Memory B cell (primary cell): ENCODE data around the gene ETNK2.
"Not testable (repeated sequence)": the region's sequence is repeated elsewhere in the genome, so short reads cannot be mapped to it uniquely, and the experiment has no call there.

Experiments used
- ATAC-seq: fragments of 150-1000 bp; cut with Tn5 transposase; 2 replicates; pipeline ENCODE4 v1.10.0; 2021; ENCODE audit warnings: low read depth, mild to moderate bottlenecking, moderate library complexity
- DNase-seq, 2 donors: peaks; one replicate each; pipeline ENCODE4 v3.0.0; 2022; ENCODE audit warnings: low spot score in 2 of 2
- H3K27ac Mint-ChIP-seq: one replicate; pipeline ENCODE4 v1.8.0; 2022; ENCODE audit warnings: mild to moderate bottlenecking, moderate library complexity, mixed read lengths
- H3K27me3 Mint-ChIP-seq: one replicate; pipeline ENCODE4 v1.8.0; 2022; ENCODE audit warnings: mixed read lengths
- H3K36me3 Mint-ChIP-seq: one replicate; pipeline ENCODE4 v1.8.0; 2022; ENCODE audit warnings: mild to moderate bottlenecking, mixed read lengths
- H3K4me1 Mint-ChIP-seq: one replicate; pipeline ENCODE4 v1.8.0; 2022; ENCODE audit warnings: mixed read lengths
- H3K4me3 Mint-ChIP-seq: one replicate; pipeline ENCODE4 v1.8.0; 2022; ENCODE audit warnings: mild to moderate bottlenecking, moderate library complexity, mixed read lengths
- H3K9me3 Mint-ChIP-seq: one replicate; pipeline ENCODE4 v1.8.0; 2022; ENCODE audit warnings: mixed read lengths

Gene ETNK2

DNA sequence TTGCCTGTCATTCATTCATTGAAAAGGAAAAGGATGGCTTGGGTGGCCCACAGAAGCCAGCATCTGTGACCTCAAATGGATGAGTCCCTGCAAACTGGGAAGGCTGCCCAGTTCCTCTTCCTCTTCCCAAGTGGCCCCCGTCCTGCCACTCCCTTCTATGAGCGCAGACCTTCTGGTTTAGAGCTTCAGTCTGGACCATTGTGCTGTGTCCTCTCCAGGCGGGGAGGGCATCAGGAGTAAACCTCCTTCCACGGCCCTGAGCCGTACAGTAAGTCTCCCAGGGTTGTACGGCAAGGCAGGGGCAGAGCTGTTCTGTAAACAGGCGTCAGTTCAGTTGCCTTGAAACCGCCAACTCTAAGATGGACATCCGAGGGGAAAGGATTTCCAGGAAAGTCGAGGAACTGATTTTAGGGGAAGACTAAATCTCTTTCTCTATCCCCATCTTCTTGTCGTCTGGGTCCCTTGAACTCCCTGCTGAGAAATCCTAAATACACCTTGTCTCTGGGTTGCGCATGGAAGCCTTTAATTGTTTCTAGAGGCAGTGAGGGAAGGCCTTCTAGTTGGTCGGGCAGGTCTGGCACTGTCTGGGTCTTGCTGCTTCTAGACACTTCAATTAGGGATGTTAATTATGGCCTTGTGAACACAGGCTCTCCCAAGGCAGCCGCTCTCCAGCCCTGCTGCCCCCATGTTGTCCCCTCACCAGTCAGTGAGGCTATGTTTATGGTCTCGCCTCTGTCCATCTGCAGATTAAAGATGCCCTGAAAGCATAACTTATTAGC is 56.8 kb downstream of the ETNK2 start:
- ATAC-seq: no peak
- Mint-ChIP-seq H3K27me3 (peaks cover 2% of the 10 kb centered on the region), H3K4me1 (no peaks in the 10 kb centered on the region), H3K36me3 (no peaks in the 10 kb centered on the region), H3K27ac (no peak overlapping the region), H3K4me3 (no peak overlapping the region), H3K9me3 (no peaks in the 10 kb centered on the region)
- no peak for DNase-seq

DNA sequence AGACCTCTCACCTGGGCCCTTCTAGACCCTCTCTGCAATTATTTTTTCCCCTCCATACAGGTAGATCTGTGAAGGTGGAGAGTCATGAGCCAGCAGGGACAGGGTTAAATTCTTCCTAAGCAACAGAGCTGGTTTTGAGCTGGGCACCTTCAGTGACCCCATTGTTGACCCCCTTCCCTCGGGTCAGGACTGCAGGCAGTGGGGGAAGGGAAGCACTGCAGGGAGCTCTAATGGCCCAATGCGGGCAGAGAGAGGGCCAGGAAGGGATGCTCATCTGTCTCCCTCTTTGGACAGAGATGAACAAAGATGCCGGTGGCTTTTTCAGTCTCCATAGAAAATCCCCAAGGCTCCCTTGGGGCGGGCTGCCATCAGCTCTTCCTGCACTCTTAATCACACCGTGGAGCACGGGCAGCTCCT is 57.5 kb downstream of the ETNK2 start:
- no peak overlapping the region for H3K4me3 Mint-ChIP-seq
- H3K9me3 Mint-ChIP-seq: no peaks in the 10 kb centered on the region
- ATAC-seq (no peak), DNase-seq (no peak)
- H3K36me3 Mint-ChIP-seq: no peaks in the 10 kb centered on the region
- H3K27ac Mint-ChIP-seq: no peak overlapping the region
- H3K27me3 Mint-ChIP-seq: peaks cover 2% of the 10 kb centered on the region
- no peaks in the 10 kb centered on the region for H3K4me1 Mint-ChIP-seq

DNA sequence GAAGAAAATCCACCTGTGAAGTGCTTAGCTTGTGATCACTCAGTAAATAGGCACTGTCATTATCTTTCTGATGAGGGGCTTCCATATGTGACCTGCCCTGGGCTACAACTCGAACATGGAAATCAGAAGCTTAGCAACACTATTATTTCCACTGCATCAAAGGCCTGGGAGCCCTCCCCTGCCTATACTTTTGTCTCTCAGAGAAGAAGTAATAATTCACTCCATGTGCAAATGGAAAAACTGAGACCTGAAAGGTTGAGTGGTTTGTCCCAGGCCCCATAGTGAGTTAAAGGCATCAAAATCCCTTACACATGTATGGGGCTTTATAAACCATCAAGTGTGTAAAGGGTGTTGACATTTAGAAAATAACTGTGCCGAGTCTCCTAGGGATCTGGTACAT is 58.1 kb downstream of the ETNK2 start:
- Mint-ChIP-seq H3K36me3 (no peaks in the 10 kb centered on the region), H3K27me3 (peaks cover 2% of the 10 kb centered on the region), H3K9me3 (no peaks in the 10 kb centered on the region), H3K4me1 (no peaks in the 10 kb centered on the region), H3K27ac (no peak overlapping the region), H3K4me3 (no peak overlapping the region)
- no peak for ATAC-seq
- DNase-seq: no peak

DNA sequence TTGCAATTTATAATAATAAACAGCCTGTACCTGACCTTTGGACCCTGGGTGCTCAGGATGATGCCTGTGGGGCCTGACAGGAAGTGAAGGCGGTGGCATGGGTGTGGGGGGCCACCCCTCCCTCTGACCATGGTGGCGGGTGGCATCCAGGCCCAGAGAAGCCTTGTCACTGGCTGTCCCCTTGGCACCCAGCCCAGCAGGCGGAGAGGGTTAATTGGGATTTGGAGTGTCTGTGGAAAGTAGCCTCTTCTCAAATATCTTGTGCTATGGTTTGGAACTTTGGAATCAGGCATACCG is 58.5 kb downstream of the ETNK2 start:
- Mint-ChIP-seq H3K27me3 (peaks cover 2% of the 10 kb centered on the region), H3K27ac (no peak overlapping the region), H3K9me3 (no peaks in the 10 kb centered on the region)

DNA sequence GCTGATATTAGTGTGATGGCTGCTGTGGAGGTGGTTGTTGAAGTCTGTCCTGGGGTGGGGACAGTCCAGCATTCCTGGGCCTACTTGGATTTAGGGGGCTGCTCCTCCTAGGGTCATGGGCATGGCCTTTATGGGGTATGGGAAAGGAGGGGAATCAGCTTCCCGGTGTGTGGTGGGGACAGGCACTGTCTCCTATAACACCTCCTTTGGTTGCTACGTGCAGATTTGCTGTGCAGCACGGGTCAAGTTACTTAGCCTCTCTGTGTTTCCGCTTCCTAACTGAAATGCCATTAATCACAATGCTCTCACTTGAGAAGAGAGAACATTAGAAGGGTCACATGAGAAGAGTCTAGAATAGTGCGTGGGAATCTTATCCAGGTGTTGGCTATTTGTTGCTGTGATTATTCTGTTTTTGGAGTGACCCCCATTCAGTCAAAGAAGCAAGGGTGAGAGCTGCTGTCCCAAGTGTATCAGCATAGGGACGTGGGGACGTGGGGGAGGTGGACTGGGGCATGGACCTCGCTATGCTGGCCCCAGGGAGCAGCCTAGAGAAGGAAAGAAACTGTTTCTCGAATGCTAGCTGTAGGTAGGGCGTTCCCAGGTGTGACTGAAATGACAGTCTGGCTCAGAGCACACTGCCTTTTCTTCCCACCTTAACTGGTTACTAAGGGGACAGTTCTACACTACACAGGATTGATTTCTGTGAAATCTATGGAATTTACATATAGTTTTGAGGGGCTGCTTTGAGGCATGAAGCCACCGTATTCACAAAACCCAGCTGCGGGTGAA is 59.0 kb downstream of the ETNK2 start:
- no peaks in the 10 kb centered on the region for H3K4me1 Mint-ChIP-seq

More for the DNA sequence above, 58.5 kb downstream of the ETNK2 start:
- no peak overlapping the region for H3K4me3 Mint-ChIP-seq
- H3K4me1 Mint-ChIP-seq: no peaks in the 10 kb centered on the region
- no peak for DNase-seq
- H3K36me3 Mint-ChIP-seq: no peaks in the 10 kb centered on the region
- no peak for ATAC-seq

DNA sequence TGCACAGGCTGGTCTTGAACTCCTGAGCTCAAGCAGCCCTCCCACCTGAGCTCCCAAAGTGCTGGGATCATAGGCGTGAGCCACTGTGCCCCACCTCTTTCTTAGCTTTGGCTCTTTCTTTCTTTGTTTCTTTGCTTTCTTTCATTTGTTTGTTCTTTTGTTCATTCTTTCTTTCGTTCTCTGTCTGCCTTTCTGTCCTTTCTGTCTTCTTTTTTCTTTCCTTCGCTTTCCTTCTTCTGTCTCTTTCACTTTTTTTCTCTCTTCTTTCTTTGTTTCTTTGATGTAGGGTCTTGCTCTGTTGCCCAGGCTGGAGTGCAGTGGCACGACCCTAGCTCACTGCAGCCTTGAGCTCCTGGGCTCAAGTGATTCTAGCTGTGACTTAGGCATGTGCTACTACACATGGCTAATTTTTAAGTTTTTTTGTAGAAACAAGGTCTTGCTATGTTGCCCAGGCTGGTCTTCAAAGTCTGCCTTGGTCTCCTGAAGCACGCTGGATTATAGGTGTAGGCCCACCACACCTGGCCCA is 60.0 kb downstream of the ETNK2 start:
- Mint-ChIP-seq H3K27me3 (peaks cover 2% of the 10 kb centered on the region), H3K4me1 (no peaks in the 10 kb centered on the region), H3K36me3 (no peaks in the 10 kb centered on the region), H3K4me3 (no peak overlapping the region), H3K9me3 (no peaks in the 10 kb centered on the region), H3K27ac (no peak overlapping the region)
- no peak for DNase-seq
- ATAC-seq: no peak

More for the DNA sequence above, 59.0 kb downstream of the ETNK2 start:
- H3K36me3 Mint-ChIP-seq: no peaks in the 10 kb centered on the region
- H3K27me3 Mint-ChIP-seq: peaks cover 2% of the 10 kb centered on the region
- H3K4me3 Mint-ChIP-seq: no peak overlapping the region
- H3K27ac Mint-ChIP-seq: no peak overlapping the region
- no peaks in the 10 kb centered on the region for H3K9me3 Mint-ChIP-seq
- DNase-seq: no peak
- ATAC-seq: no peak

DNA sequence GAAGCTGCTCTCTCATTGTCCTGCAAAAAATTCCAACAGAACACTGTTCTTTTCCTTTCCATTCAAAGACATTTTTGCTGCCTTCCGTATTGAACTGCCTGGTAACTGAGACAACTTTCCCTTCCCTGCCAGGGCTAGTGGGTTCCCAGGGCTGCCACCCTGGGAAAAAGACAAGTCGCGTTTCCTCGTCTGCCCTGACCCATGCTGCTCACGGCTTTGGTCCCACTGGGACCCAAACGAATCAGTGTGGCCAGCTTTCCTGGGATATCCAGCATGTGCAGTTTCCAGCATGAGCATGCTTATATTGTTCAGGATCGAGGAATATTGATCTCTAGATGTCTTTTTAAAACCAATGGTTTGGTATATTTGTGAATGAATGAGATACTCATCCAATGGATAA is 60.8 kb downstream of the ETNK2 start:
- Mint-ChIP-seq H3K9me3 (no peaks in the 10 kb centered on the region), H3K4me3 (no peak overlapping the region), H3K27ac (no peak overlapping the region), H3K27me3 (peaks cover 2% of the 10 kb centered on the region), H3K4me1 (no peaks in the 10 kb centered on the region), H3K36me3 (no peaks in the 10 kb centered on the region)
- no peak for ATAC-seq
- DNase-seq: no peak

DNA sequence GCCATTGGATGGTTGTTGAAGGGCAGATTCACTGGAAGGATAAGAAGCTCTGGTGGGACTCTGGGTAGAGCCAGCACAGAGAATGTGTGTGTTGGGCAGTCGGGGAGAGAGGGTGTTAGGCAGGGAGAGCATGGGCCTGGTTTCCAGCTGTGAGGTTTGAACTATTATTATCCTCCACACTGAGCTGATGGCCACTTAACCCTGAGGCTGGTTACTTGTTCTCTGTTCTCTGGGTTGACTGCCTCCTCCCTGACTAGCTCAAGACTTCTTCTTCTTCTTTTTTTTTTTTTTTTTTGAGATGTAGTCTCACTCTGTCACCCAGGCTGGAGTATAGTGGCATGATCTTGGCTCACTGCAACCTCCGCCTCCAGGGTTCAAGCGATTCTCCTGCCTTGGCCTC is 61.7 kb downstream of the ETNK2 start:
- H3K36me3 Mint-ChIP-seq, H3K9me3 Mint-ChIP-seq, DNase-seq, H3K27ac Mint-ChIP-seq, H3K27me3 Mint-ChIP-seq, ATAC-seq, H3K4me3 Mint-ChIP-seq, H3K4me1 Mint-ChIP-seq: not testable (repeated sequence)

DNA sequence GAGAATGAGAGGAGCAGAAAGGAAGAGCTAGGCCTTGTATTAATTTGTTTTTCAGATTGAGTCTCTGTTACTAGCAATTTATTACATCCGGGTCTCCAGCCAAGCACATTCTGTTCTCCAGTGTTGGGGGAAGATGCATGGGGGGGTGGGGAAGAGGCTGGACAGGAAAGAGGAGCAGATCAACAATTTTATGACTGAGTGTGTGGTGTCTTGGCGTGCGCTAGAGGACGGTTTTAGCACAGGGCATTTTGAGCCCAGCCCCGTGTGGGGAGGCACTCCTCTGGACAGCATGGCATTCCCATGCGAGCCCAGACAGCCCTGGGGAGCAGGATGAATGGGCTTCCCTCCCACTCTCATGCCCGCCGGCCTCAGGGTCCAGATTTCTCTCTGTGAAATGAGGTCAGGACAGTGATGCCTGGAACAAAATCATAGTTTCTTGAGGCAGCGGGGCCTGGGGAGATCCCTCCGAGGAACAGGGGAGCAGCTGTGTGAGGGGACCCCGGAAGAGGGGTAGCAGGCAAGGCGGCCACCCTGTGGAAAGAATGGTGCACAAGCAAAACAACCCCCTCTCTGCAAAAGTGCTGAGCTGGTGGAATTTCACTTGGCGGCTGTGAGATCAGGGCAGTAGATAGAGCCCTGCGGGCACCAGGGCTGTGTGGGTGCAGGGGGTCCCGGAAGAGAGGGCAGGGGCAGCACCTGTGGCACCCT is 62.6 kb downstream of the ETNK2 start:
- no peak overlapping the region for H3K4me3 Mint-ChIP-seq
- no peak overlapping the region for H3K27ac Mint-ChIP-seq
- H3K27me3 Mint-ChIP-seq: peaks cover 2% of the 10 kb centered on the region
- no peak for DNase-seq
- H3K36me3 Mint-ChIP-seq: no peaks in the 10 kb centered on the region
- H3K9me3 Mint-ChIP-seq: no peaks in the 10 kb centered on the region
- ATAC-seq: no peak
- no peaks in the 10 kb centered on the region for H3K4me1 Mint-ChIP-seq

DNA sequence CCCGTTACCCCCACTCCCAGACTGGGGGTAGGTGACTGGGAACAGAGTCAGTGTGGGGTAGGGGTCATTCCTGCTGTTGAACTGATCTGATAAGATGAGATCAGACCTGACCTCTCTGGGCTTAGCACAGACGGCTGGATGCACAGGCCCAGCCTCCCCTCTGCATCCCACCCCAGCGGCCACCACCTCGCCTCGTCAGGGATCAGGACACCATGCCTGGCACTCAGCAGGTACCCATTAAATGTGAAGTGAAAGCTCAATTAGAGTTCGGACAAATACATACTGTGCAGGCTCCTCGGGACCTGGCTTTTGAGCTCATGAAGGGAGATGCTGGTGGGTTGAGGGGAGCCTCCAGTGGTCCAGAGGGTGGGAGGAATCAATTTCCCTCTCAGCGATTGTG is 63.2 kb downstream of the ETNK2 start:
- H3K36me3 Mint-ChIP-seq: no peaks in the 10 kb centered on the region
- no peaks in the 10 kb centered on the region for H3K4me1 Mint-ChIP-seq
- no peaks in the 10 kb centered on the region for H3K9me3 Mint-ChIP-seq
- H3K27me3 Mint-ChIP-seq: peaks cover 2% of the 10 kb centered on the region
- ATAC-seq (no peak), DNase-seq (no peak)
- H3K27ac Mint-ChIP-seq: no peak overlapping the region
- H3K4me3 Mint-ChIP-seq: no peak overlapping the region

DNA sequence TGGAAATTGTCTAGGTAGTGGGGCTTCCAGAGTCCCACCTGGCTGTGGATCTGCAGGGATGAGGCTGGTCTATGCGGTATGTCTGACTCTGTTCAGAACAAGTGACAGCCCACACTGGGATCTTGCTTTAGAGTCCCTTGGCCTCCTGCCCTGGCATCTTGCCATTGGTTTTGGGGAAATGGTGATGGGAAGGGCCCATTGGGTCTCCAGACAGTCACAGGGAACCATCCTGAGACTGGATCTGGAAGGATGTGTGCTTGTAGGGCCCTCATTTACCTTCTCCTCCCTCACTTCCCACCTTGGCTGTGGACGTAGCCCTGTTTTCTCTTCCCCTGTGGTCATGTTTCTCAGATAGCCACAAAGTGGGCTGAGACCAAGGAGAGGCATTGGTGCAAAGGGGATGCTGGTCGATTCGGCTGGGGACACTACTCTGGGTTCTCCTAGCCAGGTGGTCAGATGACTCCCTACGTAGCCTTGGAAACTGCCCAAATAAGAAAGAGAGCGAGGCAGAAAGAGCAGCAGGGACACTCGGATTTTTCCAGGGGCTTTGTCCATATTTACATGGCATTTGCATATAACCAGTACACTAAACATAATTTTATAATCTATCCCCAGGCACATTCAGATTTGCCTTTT is 63.8 kb downstream of the ETNK2 start:
- Mint-ChIP-seq H3K36me3 (no peaks in the 10 kb centered on the region), H3K27me3 (peaks cover 6% of the 10 kb centered on the region), H3K4me3 (no peak overlapping the region), H3K9me3 (no peaks in the 10 kb centered on the region), H3K27ac (no peak overlapping the region), H3K4me1 (no peaks in the 10 kb centered on the region)
- ATAC-seq (no peak), DNase-seq (no peak)

DNA sequence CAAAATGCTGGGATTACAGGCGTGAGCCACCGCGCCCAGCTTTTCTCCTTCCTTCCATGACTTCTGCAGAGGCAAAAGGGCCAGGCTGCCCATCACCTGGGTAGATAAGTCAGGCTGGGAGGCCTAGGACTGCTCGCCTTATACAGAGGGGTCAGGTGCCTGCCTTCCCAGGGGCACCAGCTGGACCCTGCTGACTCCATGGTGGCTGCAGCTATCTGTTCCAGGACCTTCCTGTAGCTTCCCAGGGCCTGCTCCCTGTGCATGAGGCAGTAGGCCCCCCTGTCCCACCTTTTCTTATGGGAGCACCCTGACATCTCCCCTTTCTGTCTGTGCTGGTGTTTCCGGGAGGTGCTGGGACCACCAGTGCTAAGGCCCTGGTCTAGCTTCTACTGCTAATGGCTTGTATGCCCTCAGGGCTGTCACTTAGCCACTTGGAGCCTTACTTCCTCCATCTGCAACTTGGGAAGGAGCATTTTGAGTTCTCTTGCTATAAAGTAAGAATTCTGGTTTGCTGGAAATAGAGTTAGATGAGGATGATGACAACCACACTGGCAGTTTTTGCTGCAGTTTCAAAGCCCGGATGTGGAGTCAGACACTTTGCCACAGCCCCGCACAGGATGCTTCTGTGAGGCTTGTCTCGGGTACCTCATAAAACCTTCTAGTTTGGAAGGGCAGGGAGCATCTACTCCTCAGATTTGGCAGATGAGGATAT is 64.5 kb downstream of the ETNK2 start:
- H3K9me3 Mint-ChIP-seq: no peaks in the 10 kb centered on the region
- no peaks in the 10 kb centered on the region for H3K4me1 Mint-ChIP-seq
- no peak overlapping the region for H3K4me3 Mint-ChIP-seq
- DNase-seq: no peak
- H3K27ac Mint-ChIP-seq: no peak overlapping the region
- H3K27me3 Mint-ChIP-seq: peaks cover 4% of the 10 kb centered on the region
- H3K36me3 Mint-ChIP-seq: no peaks in the 10 kb centered on the region
- no peak for ATAC-seq

DNA sequence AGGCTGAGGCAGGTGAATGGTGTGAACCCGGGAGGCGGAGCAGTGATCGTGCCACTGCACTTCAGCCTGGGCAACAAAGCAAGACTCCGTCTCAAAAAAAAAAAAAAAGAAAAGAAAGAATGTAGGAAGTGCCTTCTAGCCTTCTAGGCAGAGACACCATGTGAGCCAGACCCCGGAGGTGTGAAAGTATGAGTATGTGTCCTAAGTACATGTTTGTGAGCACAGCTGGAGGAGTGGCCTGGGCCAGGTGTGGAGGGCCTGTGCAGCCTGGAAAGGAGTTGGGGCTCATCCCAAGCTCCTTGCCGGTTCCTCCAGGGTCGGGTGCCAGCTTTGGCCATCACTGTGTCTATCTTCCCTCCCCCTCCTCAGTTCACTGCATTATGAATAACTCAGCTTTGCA is 66.0 kb downstream of the ETNK2 start:
- no peaks in the 10 kb centered on the region for H3K4me1 Mint-ChIP-seq
- no peak for ATAC-seq
- no peak for DNase-seq
- no peak overlapping the region for H3K27ac Mint-ChIP-seq
- H3K9me3 Mint-ChIP-seq: no peaks in the 10 kb centered on the region
- H3K36me3 Mint-ChIP-seq: no peaks in the 10 kb centered on the region
- peaks cover 9% of the 10 kb centered on the region for H3K27me3 Mint-ChIP-seq
- no peak overlapping the region for H3K4me3 Mint-ChIP-seq
